Activated CD8-positive, alpha-beta memory T cell treated with anti-CD3 and anti-CD28 coated beads for 24 hours (primary cell): Measurements from ENCODE around the gene RNF5.
A peak's percentile ranks its signal among the peaks of the same experiment; 100 is the strongest.
"Not testable (repeated sequence)": the region's sequence is repeated elsewhere in the genome, so short reads cannot be mapped to it uniquely, and the experiment has no call there.

Source experiments
- DNase-seq: peaks from one replicate; pipeline ENCODE4 v3.0.0-alpha.2; 2020

RNF5 gene

GRCh38 chr6:32176476-32177182 is 1.6 kb upstream of the RNF5 start:
- DNase-seq = no peak

GRCh38 chr6:32177183-32177787 is 920 bp upstream of the RNF5 start:
- no peak for DNase-seq

- peak; percentile 85 for DNase-seq
These were observed 589 bp downstream of the RNF5 start for GRCh38 chr6:32178547-32179440.

- DNase-seq = no peak
These were observed 1.7 kb downstream of the RNF5 start for GRCh38 chr6:32179766-32180405.

GRCh38 chr6:32181148-32181702 is 3.0 kb downstream of the RNF5 start:
- no peak for DNase-seq

- DNase-seq = no peak
These were observed 3.8 kb downstream of the RNF5 start for GRCh38 chr6:32181915-32182529.

- no peak for DNase-seq
These were observed 4.4 kb downstream of the RNF5 start for GRCh38 chr6:32182555-32182981.

GRCh38 chr6:32183030-32183429 is 4.8 kb downstream of the RNF5 start:
- DNase-seq = peak; percentile 55

- DNase-seq = no peak
These were observed 5.4 kb downstream of the RNF5 start for GRCh38 chr6:32183483-32184083.

GRCh38 chr6:32184084-32184640 is 6.0 kb downstream of the RNF5 start, which contains the start of gene AGER:
TSS of gene AGER (minus strand) at chr6:32184253. CDS start at chr6:32184222, 31 bp downstream.
- DNase-seq = peak; percentile 56

GRCh38 chr6:32185681-32186131 is 7.5 kb downstream of the RNF5 start:
- peak; percentile 71 for DNase-seq

- not testable (repeated sequence) for DNase-seq
These were observed 8.1 kb downstream of the RNF5 start for GRCh38 chr6:32186151-32186840.

GRCh38 chr6:32187009-32187709 is 9.0 kb downstream of the RNF5 start:
- DNase-seq = no peak

GRCh38 chr6:32187725-32188380 is 9.6 kb downstream of the RNF5 start:
- not testable (repeated sequence) for DNase-seq

- no peak for DNase-seq
These were observed 10.3 kb downstream of the RNF5 start for GRCh38 chr6:32188381-32189068.

- no peak for DNase-seq
These were observed 11.0 kb downstream of the RNF5 start for GRCh38 chr6:32189069-32189741.

- DNase-seq = no peak
These were observed 11.5 kb downstream of the RNF5 start for GRCh38 chr6:32189742-32190053.
